ENCODE data around the gene DAZL.
"Not testable (repeated sequence)": the region's sequence is repeated elsewhere in the genome, so short reads cannot be mapped to it uniquely, and the experiment has no call there.

The DAZL gene

GRCh38 chr3:16604887-16605602 is at the start of gene DAZL:
DAZL (minus strand) TSS chr3:16605423; CDS start chr3:16605205, 218 bp downstream.
- DNase-seq (ENCODE audit: low read depth) = no peak

GRCh38 chr3:16654976-16655375 is 49.8 kb upstream of the DAZL start:
- DNase-seq (ENCODE audit: low read depth) = no peak

- no peak for DNase-seq (ENCODE audit: low read depth)
These were observed 48.5 kb upstream of the DAZL start for GRCh38 chr3:16653712-16654111.

- no peak for DNase-seq (ENCODE audit: low read depth)
These were observed 42.4 kb upstream of the DAZL start for GRCh38 chr3:16647668-16648067.

- no peak for DNase-seq (ENCODE audit: low read depth)
These were observed 34.6 kb upstream of the DAZL start for GRCh38 chr3:16639806-16640205.

- no peak for DNase-seq (ENCODE audit: low read depth)
These were observed 28.7 kb upstream of the DAZL start for GRCh38 chr3:16633948-16634347.

- no peak for DNase-seq (ENCODE audit: low read depth)
These were observed 27.2 kb upstream of the DAZL start for GRCh38 chr3:16632395-16632794.

GRCh38 chr3:16618721-16619120 is 13.5 kb upstream of the DAZL start:
- DNase-seq (ENCODE audit: low read depth) = peak; percentile 45

GRCh38 chr3:16617155-16617554 is 11.9 kb upstream of the DAZL start:
- DNase-seq (ENCODE audit: low read depth) = not testable (repeated sequence)

GRCh38 chr3:16616083-16616482 is 10.9 kb upstream of the DAZL start:
- no peak for DNase-seq (ENCODE audit: low read depth)

GRCh38 chr3:16614033-16615031 is 9.1 kb upstream of the DAZL start:
- DNase-seq (ENCODE audit: low read depth) = no peak

- no peak for DNase-seq (ENCODE audit: low read depth)
These were observed 4.8 kb upstream of the DAZL start for GRCh38 chr3:16609927-16610580.

- DNase-seq (ENCODE audit: low read depth) = no peak
These were observed 3.6 kb upstream of the DAZL start for GRCh38 chr3:16608816-16609215.

GRCh38 chr3:16607718-16608117 is 2.5 kb upstream of the DAZL start:
- DNase-seq (ENCODE audit: low read depth) = no peak

GRCh38 chr3:16606398-16606797 is 1.2 kb upstream of the DAZL start:
- no peak for DNase-seq (ENCODE audit: low read depth)

GRCh38 chr3:16605966-16606365 is 743 bp upstream of the DAZL start:
- DNase-seq (ENCODE audit: low read depth) = no peak

GRCh38 chr3:16604433-16604832 is 790 bp downstream of the DAZL start:
- DNase-seq (ENCODE audit: low read depth) = no peak

GRCh38 chr3:16601537-16602005 is 3.7 kb downstream of the DAZL start:
- DNase-seq (ENCODE audit: low read depth) = no peak

- peak; percentile 54 for DNase-seq (ENCODE audit: low read depth)
These were observed 4.3 kb downstream of the DAZL start for GRCh38 chr3:16600780-16601536.

- no peak for DNase-seq (ENCODE audit: low read depth)
These were observed 5.5 kb downstream of the DAZL start for GRCh38 chr3:16599694-16600093.

- no peak for DNase-seq (ENCODE audit: low read depth)
These were observed 8.7 kb downstream of the DAZL start for GRCh38 chr3:16596352-16597032.
